AG04450 (cell line): ENCODE measurements around the gene POLDIP3. TPM values are rescaled to one million over a fixed set of nuclear protein-coding genes. Genes with fewer than 3 reads are reported as not detected.

Experiments
- CTCF ChIA-PET: fragments of 300-600, 350-600 bp; formaldehyde crosslinking; extraction: SDS; loops from one replicate; lab custom pipeline; 2022; ENCODE audit warnings: antibody characterized with exemption, inconsistent platforms; lab: Charles Lee
- POLR2A ChIA-PET: fragments of 350-600 bp; formaldehyde crosslinking; extraction: SDS; loops from one replicate; lab custom pipeline; 2021; ENCODE audit warnings: antibody characterized with exemption, inconsistent platforms; lab: Yijun Ruan, JAX
- DNase-seq: peaks from one replicate; pipeline ENCODE4 v3.0.0-alpha.2; 2011; ENCODE audit warnings: low read depth, low spot score
- H3K27ac ChIP-seq: one replicate; pipeline ENCODE4 v1.5.1; 2012; ENCODE audit warnings: low read depth, low read length, control low read depth
- H3K27me3 ChIP-seq: one replicate; pipeline ENCODE4 v1.6.0; 2012; ENCODE audit warnings: low read length; ENCODE audit not compliant: control insufficient read depth, insufficient read depth
- H3K4me3 ChIP-seq: 2 replicates; pipeline ENCODE4 v1.5.1; 2011; ENCODE audit warnings: mild to moderate bottlenecking, low read depth, low read length, control low read depth
- H3K9me3 ChIP-seq: 2 replicates; pipeline ENCODE4 v1.5.1; 2012; ENCODE audit warnings: low read length; ENCODE audit not compliant: control insufficient read depth, insufficient read depth
- polyA plus RNA-seq: library from polyadenylated mRNA; depleted of rRNA; stranded (reverse); fragments of >200 nt; gene quantifications from 2 replicates; pipeline ENCODE4 v1.2.3, GENCODE V29; 2011
- TF ChIP-seq, protein P1 (sequence below): IDR thresholded peaks from 2 replicates; pipeline ENCODE4 v1.5.1; 2011; ENCODE audit warnings: low read depth, low read length, control low read depth, inconsistent platforms

POLDIP3 gene
- polyA plus RNA-seq, 1 experiment: 50.6 TPM

DNA sequence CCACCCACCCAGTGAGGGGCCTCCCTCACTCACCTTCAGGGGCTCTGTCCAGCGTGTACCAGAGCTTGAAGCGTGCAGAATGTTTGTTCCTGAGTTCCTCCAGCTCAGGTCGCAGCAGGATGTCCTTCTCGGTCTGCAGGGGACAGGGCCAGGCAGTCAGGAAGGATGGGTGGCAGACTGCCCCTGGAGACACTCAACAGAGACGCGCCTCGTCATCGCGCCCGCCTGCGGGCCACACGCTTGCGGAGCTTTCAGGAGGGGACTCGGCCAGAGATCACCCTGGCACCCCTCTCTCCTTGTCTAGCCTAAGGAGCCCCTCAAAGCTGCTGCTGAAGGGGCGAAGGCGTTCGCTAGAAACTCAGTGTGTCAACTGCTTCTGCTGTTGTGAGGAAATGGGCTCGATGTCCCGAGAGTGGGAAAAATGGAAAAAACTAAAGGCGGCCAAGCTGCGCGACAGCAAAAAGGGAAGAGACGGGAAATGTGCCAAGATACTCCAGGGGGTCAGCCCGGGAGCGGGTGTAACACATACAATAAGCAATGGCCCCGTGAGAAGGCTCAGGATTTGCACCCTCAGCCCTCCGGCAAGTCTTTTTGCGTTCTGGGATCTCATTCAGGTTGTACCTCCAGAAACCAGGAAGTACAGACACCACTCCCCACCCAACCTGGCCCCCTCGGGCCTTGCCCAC, 9.2 kb upstream of the POLDIP3 start:
- TF ChIP-seq, protein P1, sequence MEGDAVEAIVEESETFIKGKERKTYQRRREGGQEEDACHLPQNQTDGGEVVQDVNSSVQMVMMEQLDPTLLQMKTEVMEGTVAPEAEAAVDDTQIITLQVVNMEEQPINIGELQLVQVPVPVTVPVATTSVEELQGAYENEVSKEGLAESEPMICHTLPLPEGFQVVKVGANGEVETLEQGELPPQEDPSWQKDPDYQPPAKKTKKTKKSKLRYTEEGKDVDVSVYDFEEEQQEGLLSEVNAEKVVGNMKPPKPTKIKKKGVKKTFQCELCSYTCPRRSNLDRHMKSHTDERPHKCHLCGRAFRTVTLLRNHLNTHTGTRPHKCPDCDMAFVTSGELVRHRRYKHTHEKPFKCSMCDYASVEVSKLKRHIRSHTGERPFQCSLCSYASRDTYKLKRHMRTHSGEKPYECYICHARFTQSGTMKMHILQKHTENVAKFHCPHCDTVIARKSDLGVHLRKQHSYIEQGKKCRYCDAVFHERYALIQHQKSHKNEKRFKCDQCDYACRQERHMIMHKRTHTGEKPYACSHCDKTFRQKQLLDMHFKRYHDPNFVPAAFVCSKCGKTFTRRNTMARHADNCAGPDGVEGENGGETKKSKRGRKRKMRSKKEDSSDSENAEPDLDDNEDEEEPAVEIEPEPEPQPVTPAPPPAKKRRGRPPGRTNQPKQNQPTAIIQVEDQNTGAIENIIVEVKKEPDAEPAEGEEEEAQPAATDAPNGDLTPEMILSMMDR: no peak
- Histone ChIP-seq H3K4me3 (no peak overlapping the region), H3K27ac (no peak overlapping the region), H3K9me3 (no peaks in the 10 kb centered on the region), H3K27me3 (no peaks in the 10 kb centered on the region)
- CTCF ChIA-PET: interaction anchor here (5.3 kb wide), 1 partner anchor 195 kb away, joined by 86 read pairs; no protein-coding TSS in a partner anchor
- no peak for DNase-seq
- POLR2A ChIA-PET: no interaction called here

DNA sequence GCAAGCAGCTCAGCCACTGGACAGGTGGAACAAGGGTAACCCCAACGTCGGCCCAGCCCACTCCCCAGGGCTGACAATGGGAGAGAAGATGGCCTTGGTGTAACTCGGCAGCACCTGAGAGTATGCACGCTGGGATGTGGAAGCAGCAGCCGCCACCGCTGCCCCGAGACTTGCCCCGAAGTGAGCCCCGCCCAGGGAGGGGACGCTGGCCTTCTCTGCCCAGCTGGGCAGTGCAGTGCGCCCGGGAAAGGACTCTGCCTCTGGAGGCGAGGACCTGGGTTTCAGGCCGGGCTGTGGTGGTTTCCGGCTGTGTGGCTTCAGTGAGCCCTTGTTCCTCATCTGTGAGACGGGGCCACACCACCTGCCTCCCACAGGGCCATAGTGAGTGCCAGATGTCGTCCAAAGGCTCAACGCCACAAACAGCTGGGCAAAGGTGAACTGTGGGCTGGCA, 8.6 kb upstream of the POLDIP3 start:
- DNase-seq: no peak
- Histone ChIP-seq H3K4me3 (no peak overlapping the region), H3K27ac (no peak overlapping the region), H3K27me3 (no peaks in the 10 kb centered on the region), H3K9me3 (no peaks in the 10 kb centered on the region)
- TF ChIP-seq, protein P1: no peak
- ChIA-PET CTCF (interaction anchor here (1.5 to 5.3 kb wide), 2 partner anchors 152 to 196 kb away, joined by 3 to 86 read pairs; no protein-coding TSS in a partner anchor), POLR2A (no interaction called here)

DNA sequence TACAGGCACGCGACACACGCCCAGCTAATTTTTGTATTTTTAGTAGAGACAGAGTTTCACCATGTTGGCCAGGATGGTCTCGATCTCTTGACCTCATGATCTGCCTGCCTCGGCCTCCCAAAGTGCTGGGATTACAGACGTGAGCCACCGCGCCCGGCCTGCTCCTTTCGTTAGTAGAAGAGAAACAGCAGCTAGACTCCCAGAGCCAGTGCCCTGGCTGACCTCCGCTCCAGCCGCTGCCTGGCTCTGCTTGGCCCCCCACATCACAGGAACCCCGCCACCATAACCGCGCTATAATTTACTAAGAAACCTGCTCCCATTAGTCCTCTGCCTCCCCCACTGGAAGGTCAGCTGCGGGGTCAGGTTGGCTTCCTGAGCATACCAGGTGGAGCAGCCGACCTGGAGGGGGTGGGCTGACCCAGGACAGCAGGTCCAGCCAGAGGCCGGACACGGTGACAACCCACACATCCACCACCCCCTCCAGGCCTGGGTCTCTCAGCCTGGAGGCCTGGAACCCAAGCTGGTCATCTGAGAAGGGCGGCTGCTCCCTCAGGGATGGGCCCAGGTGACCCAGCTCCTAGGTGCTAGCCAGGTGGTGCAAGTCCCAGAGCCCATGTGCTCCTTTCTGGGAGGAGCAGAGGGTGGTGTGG, 7.5 kb upstream of the POLDIP3 start:
- TF ChIP-seq, protein P1: no peak
- H3K9me3 ChIP-seq: no peaks in the 10 kb centered on the region
- CTCF ChIA-PET: interaction anchor here (0.6 to 5.3 kb wide), 10 partner anchors 9 to 478 kb away, joined by 3 to 86 read pairs (median 8); no protein-coding TSS in a partner anchor
- H3K27ac ChIP-seq: no peak overlapping the region
- no peak for DNase-seq
- POLR2A ChIA-PET: interaction anchor here (0.6 to 1.5 kb wide), 2 partner anchors 13 to 137 kb away, joined by 3 to 5 read pairs; no protein-coding TSS in a partner anchor
- H3K27me3 ChIP-seq: no peaks in the 10 kb centered on the region
- H3K4me3 ChIP-seq: no peak overlapping the region

DNA sequence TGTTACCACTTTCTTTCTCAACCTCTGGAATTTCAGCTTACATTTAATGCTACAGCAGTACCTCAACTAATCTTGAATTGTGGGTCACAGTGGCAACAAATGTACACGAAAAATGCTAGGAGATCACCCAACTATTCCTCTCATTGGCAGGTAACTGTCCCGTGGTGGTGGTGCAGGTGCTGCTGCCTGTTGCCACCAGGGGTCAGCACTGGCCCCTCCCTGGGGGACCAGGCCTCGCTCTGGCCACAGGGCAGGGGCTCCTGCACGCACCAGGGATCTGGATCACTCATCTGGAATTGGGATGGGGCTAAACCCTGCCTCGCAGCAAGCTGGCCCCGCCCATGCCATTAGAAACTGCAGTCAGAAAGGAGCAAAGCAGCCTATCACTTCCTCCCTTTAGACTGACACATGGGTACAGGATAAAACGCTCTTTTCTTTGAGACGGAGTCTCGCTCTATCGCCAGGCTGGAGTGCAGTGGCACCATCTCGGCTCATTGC, 6.9 kb upstream of the POLDIP3 start:
- TF ChIP-seq, protein P1: peak; percentile 92
- H3K27ac ChIP-seq: no peak overlapping the region
- POLR2A ChIA-PET: interaction anchor here (0.6 to 1.5 kb wide), 2 partner anchors 14 to 138 kb away, joined by 3 to 5 read pairs; no protein-coding TSS in a partner anchor

More for the DNA sequence above, 6.9 kb upstream of the POLDIP3 start:
- Histone ChIP-seq H3K4me3 (no peak overlapping the region), H3K9me3 (no peaks in the 10 kb centered on the region), H3K27me3 (no peaks in the 10 kb centered on the region)
- no peak for DNase-seq
- CTCF ChIA-PET: interaction anchor here (0.6 to 5.3 kb wide), 18 partner anchors 9 to 478 kb away, joined by 3 to 86 read pairs (median 4); no protein-coding TSS in a partner anchor
